DMS 273 (cell line): Measurements from ENCODE around the gene NASP.

ENCODE experiments used
- DNase-seq: peaks from one replicate; lab custom pipeline; 2025; ENCODE audit not compliant: unreplicated experiment; lab: John Stamatoyannopoulos, UW

Gene NASP, protein sequence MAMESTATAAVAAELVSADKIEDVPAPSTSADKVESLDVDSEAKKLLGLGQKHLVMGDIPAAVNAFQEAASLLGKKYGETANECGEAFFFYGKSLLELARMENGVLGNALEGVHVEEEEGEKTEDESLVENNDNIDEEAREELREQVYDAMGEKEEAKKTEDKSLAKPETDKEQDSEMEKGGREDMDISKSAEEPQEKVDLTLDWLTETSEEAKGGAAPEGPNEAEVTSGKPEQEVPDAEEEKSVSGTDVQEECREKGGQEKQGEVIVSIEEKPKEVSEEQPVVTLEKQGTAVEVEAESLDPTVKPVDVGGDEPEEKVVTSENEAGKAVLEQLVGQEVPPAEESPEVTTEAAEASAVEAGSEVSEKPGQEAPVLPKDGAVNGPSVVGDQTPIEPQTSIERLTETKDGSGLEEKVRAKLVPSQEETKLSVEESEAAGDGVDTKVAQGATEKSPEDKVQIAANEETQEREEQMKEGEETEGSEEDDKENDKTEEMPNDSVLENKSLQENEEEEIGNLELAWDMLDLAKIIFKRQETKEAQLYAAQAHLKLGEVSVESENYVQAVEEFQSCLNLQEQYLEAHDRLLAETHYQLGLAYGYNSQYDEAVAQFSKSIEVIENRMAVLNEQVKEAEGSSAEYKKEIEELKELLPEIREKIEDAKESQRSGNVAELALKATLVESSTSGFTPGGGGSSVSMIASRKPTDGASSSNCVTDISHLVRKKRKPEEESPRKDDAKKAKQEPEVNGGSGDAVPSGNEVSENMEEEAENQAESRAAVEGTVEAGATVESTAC

GRCh38 chr1:45583666-45584350, at the start of gene NASP:
Gene NASP (plus strand): TSS chr1:45584041. CDS start chr1:45584147, 106 bp downstream.
- DNase-seq: peak; percentile 94

DNA sequence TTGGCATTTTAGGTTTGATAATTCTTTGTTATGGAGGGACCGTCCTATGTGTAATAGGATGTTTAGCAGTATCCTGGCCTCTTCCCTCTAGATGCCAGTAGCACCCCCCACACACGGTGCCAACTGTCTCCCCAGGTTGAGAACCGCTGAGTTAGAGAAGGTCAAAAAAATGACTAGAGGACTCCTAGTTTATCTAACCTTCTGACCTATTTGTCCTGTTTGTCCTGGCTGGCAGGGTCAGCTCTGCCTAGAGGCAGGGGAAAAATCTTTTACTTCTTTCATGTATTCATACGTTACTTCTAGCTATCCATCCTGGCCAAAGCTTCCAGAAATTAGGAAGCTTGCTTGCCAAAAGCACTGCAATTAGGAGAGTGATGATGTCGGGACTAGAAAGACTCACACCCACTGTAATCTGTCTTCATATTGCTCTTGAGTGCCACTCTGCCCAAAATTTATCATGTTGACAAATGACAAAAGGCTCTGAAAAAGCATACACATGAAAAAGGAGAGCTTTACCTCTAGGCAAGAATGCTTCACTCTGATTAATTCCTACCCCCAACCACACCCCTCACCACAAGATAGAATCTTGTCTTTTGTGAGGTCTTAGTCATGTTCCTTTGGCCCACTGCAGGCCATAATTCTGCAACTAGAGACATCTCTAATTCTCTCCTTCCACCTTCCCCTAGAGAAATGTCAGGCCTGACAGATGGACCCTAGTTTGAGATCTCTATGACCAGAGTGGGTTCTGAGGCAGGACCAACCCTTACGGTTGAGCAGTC, 47.7 kb upstream of the NASP start:
- DNase-seq: no peak

- DNase-seq: no peak
Measured at GRCh38 chr1:45536886-45537285, 47.0 kb upstream of the NASP start.

- no peak for DNase-seq
Measured at GRCh38 chr1:45541193-45541592, 42.6 kb upstream of the NASP start.

- DNase-seq: no peak
Measured at GRCh38 chr1:45542591-45542990, 41.2 kb upstream of the NASP start.

DNA sequence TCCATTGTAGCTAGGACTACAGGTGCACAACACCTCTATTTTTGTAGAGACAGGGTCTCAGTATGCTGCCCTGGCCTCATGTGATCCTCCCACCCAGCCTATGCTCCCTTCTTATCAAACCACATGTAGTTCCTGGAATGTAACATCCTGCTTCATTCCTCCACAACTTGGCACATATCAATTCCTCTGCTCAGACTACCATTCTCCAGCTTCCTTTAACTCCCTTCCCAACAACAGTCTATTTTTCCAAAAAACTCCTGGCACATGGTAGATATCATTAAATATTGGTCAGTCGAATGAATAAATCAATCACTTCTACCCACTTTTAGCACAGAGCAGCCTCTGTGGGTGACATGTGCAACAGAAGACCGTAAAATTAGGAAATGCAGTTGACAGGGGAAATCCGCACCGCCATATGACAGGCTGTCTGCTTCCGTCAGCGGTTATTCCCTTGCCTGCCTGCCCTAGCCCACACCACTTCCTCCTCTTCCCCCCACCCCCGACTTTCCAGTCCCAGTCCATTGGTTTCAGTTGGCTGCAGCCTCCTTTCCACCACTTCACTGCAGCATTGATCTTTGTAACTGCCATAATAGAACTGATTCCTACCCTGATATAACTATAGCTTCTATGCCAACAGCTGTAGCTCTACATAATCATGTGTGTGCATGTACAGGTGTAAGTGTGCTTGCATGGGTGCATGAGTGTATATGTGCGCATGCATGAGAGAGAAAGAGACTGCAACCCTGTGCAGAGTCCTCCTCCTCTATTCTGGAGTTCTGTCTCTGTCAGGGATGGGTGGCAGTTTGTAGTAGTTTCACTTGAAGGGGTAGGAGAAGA, 40.0 kb upstream of the NASP start:
- DNase-seq: no peak

DNA sequence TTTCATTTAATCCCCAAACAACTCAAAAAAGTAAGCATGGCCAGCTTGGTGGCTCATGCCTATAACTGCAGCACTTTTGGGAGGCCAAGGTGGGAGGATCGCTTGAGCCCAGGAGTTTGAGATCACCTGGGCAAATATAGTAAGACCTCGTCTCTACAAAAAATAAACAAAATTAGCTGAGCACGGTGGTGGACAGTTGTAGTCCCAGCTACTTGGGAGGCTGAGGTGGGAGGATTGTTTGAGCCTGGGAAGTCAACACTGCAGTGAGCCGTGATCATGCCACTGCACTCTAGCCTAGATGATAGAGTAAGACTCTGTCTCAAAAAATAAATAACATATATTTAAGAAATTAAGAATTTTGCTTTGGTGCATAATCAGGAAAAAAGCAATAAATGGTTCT, 39.3 kb upstream of the NASP start:
- DNase-seq: no peak

- no peak for DNase-seq
Measured at GRCh38 chr1:45545019-45545493, 38.8 kb upstream of the NASP start.

- DNase-seq: no peak
Measured at GRCh38 chr1:45545553-45546310, 38.1 kb upstream of the NASP start.

DNA sequence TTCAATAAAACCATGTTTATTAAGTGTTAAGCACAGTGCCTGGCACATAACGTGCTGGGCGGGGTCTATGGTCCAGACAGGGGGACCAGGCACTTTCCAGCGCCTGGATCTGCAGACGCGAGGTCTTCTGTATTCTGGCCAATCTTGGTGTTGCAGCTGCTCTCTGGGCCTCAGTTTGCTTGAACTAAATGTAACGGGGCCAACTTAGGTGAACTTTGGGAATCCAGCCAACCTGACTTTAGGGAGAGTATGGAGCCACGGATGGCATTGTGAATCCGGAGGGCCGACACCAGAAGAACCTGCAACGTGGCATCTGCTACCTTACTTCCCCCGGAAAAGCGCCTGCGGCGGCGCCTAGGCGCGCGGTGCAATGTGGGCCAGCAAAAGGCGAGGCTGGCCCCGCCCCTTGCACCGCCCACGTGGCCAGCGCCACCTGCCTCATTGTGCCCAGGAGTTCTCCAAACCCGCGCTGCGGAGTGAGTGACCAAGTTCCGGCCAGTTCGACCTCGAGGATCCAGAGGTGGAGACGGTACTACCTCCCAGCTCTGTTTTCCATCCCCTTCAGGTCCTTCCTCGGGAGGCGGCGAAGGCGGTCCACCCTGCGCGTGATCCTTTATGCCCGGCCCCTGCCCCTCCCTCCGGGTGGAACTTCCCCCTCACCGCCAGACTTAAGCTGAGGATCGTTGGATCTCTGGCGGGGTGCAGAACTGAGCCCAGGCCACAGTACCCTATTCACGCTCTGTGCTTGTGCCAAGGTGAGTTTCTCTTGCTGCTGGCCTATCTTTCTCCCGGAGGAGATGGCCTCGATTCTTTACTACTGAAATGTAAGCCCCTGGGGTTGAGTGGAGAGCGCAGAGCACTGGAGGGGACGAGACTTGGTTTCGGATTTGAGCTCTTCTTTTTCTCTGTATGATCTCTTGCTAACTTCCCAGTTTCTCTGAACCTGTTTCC, 33.2 kb upstream of the NASP start, which contains the start of gene AKR1A1:
TSS of gene AKR1A1 (plus strand) at position 426 of the 951 bp plus-strand sequence. CDS start 10,969 bp downstream, outside the sequence.
- peak; percentile 97 for DNase-seq

DNA sequence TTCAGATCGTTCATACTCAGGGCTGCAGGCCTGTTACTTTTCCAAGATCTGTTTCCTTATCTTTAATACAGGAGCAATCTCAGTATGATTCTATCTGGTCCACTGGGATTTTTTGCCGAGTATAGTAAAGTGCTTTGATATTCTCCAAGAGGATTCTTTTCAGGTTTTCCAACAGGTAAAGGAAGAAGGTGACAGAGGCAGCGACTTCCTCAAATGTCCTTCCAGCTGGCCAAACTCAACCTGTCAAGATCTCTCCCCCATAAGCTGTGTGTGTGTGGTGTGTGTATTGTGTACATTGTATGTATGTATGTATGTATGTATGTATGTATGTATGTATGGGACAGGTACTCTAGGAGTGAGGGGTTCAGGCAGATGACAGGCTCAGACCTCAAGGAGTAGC, 32.2 kb upstream of the NASP start:
- DNase-seq: no peak

GRCh38 chr1:45552331-45552730, 31.5 kb upstream of the NASP start:
- DNase-seq: peak; percentile 20

DNA sequence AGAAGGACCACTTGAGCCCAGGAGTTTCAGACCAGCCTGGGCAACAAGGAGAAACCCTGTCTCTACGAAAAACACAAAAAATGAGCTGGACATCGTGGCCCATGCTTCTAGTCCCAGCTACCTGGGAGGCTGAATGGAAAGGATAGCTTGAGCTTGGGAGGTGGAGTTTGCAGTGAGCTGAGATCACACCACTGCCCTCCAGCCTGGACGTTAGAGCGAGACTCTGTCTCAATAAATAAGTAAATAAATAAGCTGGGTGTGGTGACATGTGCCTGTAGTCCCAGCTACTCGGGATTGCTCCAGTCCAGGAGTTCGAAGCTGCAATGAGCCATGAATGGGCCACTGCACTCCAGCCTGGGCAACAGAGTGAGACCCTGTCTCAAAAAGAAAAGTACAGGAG, 29.6 kb upstream of the NASP start:
- no peak for DNase-seq

DNA sequence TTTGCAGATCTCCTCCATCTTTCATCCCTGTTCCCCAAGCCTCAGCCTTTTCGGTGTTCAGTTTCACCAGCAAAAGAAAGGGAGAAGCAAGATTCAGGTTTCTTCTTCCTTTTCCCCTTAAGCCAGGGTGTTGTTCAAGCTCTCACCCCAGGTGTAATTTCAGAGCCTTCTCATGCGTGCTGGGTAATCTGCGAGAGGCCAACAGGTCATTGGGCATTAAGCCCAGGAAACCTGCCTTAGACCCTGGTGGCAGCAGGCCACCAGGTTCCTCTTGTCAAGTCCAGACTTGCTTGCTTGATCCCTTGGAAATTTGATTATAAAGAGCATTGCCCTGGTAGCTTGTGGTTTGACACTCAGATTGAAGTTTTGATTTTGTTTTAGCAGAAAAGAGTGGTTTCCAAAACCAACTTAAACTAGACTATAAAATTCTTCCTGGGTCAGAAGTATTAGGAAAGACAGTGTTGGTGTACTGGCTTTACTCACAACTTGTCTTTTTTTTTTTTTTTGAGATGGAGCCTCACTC, 26.4 kb upstream of the NASP start:
- DNase-seq: peak; percentile 89

- no peak for DNase-seq
Measured at GRCh38 chr1:45563843-45564242, 20.0 kb upstream of the NASP start.

DNA sequence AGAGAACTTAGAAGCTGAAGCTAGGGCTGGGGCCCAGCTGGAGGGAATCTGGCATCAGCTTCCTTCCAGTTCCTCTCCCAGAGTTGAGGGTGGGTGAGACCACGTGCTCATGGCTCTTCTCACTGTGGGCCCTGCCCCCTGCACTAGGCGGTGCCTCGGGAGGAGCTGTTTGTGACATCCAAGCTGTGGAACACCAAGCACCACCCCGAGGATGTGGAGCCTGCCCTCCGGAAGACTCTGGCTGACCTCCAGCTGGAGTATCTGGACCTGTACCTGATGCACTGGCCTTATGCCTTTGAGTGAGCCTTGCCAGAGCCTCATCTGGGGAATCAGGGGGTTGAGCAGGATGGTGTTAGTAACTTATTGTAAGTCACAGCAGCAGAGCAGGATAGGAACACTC, 17.1 kb upstream of the NASP start:
- peak; percentile 36 for DNase-seq

DNA sequence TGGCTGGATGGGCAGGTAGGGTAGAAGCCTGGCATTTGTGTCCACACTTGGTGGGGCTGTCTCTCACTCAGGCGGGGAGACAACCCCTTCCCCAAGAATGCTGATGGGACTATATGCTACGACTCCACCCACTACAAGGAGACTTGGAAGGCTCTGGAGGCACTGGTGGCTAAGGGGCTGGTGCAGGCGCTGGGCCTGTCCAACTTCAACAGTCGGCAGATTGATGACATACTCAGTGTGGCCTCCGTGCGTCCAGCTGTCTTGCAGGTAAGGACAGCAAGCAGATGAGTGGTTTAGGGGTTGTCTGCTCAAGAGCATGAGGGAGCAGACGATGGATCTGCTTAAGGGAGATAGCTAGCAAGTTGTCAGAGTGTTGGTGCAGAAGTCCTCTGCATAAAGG, 15.9 kb upstream of the NASP start:
- DNase-seq: no peak

GRCh38 chr1:45568421-45568820, 15.4 kb upstream of the NASP start:
- no peak for DNase-seq
